GM18519 (cell line): Measurements from ENCODE around the gene ECE1.

Experiments
- ATAC-seq: cut with Tn5 transposase; IDR thresholded peaks from one replicate; pipeline ENCODE4 v1.9.1; 2021; ENCODE audit warnings: mild to moderate bottlenecking, moderate library complexity; ENCODE audit not compliant: unreplicated experiment, low FRiP score

Gene ECE1

DNA sequence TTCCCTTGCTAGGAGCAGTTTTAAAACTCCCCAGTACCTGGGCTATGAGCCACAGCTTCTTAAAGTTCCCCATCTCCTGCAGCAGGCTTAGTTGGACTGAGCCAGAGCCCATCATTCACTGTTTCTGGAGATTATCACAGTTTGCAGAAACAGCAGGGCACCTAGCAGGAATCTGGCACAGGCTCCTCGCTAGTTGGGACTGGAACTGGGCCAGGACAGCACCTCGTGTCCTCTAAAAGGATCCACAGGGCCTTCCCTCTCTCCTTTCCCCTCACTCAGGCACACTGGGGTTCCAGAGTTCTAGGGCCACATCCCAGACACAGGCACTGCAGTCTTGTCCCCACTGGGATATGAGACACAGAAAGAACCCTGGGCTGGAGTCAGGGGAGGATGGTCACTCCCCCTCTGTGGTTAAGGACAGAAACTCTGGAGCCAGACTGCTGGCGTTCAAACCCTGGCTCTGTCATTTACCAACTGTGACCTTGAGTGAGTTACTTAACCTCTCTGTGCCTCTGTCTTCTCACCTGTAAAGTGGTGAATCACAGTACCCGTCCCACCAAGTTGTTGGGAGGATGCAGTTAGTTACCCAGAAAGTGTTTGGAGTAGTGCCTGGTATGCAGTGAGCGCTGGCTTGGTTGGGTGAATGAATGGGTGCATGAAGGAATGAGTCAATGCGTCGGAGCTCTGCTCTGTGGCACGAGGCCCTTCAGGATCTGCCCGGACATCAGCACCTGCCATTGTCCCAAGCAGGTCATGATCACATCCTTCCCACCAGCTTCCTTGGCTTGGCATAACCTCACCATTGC, 18.8 kb upstream of the ECE1 start:
- no peak for ATAC-seq

DNA sequence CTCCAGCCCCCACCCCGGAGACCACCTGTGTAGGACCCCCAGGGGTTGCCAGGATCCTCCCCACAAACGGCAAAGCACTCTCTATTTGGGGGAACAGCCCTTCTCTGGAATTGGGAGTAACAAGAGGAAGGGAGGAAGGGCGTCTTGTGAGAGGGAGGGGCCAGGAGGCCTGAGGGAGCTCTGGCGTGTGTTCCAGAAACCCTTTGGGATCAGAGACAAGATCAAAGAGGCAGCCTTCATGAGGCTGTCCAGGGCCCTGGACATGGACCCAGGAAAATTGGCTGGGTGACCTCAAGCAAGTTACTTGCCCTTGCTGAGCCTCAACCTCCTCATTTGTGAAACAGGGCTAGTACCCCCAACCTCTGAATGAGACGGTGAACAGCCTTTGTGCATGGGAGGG, 18.1 kb upstream of the ECE1 start:
- no peak for ATAC-seq

DNA sequence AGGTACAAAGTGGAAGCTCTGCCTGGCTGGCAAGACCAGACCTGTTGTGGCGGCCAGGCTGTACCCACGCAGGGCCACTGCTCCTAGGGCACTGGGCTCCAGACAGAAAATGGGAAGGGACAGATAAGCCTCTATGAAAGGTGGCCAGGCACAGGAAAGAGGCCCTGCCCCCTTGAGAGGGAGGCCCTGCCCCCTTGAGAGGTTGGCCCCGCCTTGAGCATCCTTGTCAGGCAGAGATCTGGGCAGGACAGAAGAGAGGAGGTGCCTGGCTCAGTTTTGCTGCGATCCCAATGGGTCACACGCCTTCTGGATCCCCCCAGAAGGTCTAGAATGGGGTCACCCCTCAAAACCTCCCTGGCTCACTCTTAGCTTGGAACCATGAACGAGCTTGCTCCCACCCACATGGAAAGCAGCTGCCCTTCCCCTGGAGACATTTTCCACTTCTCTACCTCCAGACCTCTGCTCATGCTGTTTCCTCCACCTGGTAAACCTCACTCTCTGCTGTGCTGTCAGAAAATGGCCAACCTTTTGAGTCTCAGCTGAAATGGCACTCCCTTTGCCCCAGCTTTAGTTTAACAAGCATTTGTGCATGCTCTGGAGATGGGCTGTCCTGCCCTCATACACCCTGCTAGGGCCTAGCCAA, 17.5 kb upstream of the ECE1 start:
- no peak for ATAC-seq

DNA sequence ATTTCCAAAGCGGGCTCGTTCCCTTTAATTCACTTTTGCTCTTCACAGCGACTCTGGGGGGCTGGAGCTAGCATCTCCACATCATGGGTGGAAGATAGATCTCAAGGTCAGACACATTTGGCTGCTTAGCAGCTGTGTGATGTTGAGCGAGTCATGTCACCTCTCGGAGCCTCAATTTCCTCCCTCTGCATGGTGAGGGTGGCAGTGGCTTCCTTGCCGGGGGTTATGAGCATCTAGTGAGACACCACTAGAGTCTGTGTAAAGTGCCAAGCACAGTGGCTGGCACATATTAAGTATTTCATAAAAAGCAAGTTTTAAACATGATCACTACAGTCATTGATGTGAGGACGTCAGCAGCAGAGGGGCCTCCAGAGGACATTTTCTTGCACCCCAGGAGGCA, 16.9 kb upstream of the ECE1 start:
- ATAC-seq: no peak

- ATAC-seq: no peak
These were observed 15.6 kb upstream of the ECE1 start for GRCh38 chr1:21305900-21306189.

- no peak for ATAC-seq
These were observed 15.1 kb upstream of the ECE1 start for GRCh38 chr1:21305155-21305899.

DNA sequence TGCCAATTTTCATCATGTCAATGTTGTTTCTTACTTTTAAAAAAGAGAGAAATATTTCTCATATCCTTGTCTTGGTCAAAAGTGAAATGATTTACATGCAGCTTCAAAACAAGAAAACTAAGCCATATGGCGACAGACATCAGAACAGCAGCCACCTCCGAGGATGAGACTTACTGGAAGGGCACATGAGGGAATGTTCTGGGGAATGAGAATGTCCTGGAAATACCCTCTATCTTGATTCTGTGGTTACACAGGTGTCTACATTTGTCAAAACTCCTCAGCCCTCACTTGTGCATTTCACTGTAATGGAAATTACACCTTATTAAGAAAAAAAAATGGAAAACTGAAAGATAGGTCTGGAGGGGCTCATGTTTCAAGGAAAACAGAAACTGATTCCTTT, 14.2 kb upstream of the ECE1 start:
- ATAC-seq: no peak

DNA sequence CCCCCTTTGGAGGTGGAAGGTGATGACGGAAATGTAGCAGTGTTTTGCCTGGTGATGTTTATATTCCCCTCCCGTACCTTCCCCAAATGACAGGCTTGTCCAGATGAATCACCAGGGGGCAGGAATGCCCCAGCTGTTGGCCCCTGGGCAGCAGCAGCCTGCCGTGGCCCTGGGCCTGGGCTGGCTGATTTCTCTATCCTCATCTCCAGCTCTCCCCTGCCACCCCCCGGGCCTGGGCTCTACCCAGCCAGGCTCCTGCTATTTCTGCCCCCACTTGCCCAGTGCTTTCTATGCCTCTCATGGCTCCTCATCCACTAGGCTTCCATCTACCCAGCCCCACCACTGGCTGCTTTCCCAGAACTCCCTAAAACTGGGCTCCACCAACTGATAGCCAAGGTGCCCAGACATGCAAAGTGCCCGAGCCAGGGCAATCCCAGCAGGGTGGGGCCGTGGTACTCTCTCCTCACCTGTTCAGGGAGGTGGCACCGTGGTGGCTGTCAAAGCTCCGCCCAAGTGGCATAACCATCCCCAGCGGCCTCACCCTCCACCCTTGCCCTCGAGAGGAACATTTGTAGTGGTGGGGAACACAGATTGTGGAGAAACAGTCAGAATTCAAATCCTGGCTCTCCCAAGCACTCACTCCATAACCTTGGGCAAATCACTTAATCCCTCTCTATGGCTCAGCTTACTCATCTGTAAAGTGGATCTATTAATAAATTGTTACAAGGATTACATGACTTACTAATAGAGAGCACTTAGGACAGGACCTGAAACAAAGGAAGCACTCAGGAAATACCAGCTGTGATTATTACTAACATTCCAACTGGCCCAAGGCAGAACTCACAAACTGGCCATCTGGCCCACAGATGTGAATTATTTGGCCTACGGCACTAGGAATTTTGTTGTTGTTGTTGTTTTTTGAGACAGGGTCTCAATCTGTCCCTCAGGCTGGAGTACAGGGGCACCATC, 12.8 kb upstream of the ECE1 start:
- ATAC-seq: no peak

DNA sequence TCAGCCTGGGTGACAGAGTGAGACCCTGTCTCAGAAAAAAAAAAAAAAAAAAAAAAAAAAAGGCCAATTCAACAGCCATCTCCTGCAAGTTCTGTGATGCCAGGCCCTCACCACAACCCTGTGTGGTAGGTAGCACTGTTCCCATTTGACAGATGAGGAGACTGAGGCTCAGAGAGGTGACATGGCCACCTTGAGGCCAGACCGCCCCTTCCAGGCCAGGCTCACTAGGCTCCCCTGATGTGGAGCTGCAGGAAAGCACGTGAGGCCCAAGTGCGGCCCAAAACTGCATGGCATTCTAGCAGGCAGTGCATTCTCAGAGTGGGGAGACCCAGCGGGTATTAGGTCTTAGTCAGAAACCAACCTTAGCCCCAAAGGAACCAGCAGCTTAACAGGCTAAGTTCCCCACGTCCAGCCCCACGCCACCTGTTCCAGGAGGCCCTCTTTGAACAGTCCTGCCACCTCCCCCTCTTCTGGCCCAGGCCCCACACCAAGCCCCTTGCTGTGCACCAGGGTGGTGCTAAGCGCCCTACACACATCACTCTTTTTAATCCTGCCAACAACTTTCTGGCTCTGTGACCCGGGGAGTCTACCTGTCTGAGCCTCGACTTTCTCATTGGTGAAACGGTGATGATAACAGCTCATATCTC, 11.7 kb upstream of the ECE1 start:
- no peak for ATAC-seq

DNA sequence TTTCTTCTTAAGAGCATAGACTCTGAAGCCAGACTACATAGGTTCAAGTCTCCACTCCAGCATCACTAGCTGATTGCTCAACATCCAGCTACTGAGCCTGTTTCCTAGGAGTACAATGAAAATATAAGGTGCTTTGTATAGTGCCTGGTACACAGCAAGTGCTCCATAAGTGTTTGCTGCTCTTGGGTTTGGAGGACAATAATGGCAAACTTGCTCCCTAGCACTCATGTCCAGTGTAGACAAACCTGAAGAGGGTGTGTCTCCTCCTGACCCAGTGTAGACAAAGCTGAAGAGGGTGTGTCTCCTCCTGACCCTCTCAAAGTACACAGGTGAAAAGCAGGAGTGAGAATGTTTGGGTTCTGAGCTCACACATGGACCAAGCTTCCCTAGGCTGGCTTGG, 10.5 kb upstream of the ECE1 start:
- no peak for ATAC-seq

GRCh38 chr1:21299780-21300395, 9.6 kb upstream of the ECE1 start:
- ATAC-seq: no peak

- no peak for ATAC-seq
These were observed 8.7 kb upstream of the ECE1 start for GRCh38 chr1:21298981-21299391.

GRCh38 chr1:21297975-21298374, 7.7 kb upstream of the ECE1 start:
- no peak for ATAC-seq

DNA sequence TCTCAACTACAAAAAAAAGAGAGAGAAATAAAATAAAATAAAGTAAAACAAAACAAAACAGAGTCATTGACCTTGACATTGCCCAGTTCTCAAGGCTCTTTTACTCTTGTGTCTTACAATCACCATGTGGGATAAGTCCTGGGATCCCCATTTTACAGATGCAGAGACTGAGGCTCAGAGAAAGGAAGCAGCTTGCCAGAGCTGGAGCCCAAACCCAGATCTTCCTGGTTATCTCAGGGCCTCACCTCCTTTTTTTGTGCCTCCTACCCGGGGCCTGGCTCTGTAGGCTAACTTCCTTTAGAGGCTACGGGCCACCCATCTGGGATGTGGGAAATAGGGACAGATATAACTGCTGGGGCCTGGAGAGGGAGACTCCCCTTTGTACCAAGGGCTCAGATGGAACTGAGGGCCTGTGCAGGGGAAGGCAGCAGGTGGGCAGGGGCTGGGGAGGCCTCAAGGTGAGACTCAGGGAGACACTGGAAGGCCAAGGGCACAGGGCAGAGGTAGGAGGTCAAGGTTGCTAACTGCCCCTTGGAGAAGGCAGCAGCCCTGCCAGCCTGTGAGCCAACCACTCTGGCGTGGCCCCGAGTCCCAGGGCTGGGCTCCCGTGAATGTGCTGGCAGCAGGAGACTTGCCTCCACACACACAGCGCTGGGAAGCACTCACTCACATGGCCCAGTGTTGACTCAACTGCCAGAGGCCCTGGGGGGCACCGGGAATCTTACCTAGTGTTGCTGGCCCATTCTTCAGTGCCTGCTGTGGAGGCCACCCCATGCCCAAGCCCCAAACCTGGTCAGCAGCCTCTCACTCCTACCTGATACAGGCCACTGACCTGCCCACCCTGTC, 6.5 kb upstream of the ECE1 start:
- no peak for ATAC-seq

GRCh38 chr1:21295545-21295944, 5.3 kb upstream of the ECE1 start:
- ATAC-seq: no peak

- ATAC-seq: no peak
These were observed 4.7 kb upstream of the ECE1 start for GRCh38 chr1:21295002-21295401.

GRCh38 chr1:21294266-21294989, 4.2 kb upstream of the ECE1 start:
- ATAC-seq: peak; percentile 34
